ENCODE results near the gene PSMB2.

The PSMB2 gene

DNA sequence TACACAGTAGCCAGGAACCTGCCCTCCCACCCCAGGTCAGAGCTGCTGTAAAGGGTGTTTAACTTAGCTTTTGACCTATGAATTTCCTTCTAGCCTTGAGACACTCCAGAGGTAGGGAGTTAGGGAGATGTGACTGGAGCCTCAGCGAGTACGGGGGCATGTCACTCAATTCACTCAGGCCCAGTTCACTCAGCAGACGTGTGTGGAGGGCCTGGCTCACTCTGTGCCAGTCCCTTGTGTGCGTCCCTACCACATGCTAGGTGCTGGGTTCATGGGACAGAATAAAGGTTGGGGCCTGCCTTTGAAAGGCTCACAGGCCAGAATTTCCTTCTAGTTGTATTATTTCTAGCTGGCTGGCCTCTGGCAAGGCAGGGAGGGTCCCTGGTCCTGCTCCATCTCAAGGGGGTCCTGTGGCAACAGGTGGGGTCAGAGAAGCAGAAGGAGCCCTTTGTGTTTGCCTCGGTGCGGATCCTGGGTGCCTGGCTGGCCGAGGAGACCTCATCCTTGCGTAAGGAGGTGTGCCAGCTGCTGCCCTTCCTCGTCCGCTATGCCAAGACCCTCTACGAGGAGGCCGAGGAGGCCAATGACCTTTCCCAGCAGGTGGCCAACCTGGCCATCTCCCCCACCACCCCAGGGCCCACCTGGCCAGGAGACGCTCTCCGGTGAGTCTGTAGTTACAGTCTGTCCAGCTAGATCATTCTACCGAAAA, 79.2 kb downstream of the PSMB2 start:
- in situ Hi-C loops (cut with MboI; ENCODE audit: low pct_unique_long_range_greater_than_20kb, low sequenced_read_pairs): loop anchor here (10.0 kb wide), 1 partner anchor 153 kb away; the partner anchor contains the start of gene C1orf216
- DNase-seq: no peak

DNA sequence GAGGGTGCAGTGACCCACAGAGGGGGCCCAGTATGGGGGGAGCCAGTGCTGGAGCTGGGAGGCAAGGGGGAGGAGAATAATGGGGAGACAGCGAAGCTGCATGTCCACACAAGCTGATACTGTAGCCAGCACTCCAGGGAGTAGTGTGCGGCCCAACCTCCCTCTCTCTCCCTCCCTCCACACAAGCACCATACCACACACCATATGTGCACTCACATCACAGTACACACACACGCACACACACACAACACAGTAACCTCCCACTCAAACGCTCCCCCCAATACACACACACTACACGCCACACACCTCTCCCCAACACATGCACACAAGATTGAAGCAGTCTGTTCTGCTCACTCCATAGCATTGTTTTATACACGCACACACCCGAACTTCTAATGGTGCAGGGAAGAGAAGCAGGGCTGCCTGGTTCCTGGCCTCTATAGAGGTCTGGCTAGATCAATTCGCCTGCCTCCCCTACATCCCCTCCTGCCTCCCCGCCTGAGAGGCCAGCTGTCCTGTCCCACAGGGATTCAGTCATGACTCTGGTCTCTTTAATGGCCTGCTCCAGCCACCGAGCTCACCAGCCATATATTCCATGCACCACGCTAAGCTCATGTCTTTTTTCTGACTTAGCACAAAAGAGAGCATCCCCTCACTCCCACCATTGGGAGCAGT, 79.9 kb downstream of the PSMB2 start:
- no peak for DNase-seq
- in situ Hi-C loops (cut with MboI; ENCODE audit: low pct_unique_long_range_greater_than_20kb, low sequenced_read_pairs): loop anchor here (10.0 kb wide), 1 partner anchor 153 kb away; the partner anchor contains the start of gene C1orf216

DNA sequence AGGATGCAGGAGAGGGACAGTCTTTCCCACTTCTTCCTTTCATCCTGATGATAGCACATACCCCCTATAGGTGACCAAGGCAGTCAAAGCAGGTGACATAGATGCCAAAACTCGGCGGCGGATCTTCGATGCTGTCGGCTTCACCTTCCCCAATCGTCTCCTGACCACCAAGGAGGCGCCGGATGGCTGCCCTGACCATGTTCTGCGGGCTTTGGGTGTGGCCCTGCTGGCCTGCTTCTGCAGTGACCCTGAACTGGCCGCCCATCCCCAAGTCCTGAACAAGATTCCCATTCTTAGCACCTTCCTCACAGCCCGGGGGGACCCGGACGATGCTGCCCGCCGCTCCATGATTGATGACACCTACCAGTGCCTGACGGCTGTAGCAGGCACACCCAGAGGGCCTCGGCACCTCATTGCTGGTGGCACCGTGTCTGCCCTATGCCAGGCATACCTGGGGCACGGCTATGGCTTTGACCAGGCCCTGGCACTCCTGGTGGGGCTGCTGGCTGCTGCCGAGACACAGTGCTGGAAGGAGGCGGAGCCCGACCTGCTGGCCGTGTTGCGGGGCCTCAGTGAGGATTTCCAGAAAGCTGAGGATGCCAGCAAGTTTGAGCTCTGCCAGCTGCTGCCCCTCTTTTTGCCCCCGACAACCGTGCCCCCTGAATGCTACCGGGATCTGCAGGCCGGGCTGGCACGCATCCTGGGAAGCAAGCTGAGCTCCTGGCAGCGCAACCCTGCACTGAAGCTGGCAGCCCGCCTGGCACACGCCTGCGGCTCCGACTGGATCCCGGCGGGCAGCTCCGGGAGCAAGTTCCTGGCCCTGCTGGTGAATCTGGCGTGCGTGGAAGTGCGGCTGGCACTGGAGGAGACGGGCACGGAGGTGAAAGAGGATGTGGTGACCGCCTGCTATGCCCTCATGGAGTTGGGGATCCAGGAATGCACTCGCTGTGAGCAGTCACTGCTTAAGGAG, 80.8 kb downstream of the PSMB2 start:
- no peak for DNase-seq
- in situ Hi-C loops (cut with MboI; ENCODE audit: low pct_unique_long_range_greater_than_20kb, low sequenced_read_pairs): loop anchor here (10.0 kb wide), 1 partner anchor 154 kb away; the partner anchor contains the start of gene C1orf216

DNA sequence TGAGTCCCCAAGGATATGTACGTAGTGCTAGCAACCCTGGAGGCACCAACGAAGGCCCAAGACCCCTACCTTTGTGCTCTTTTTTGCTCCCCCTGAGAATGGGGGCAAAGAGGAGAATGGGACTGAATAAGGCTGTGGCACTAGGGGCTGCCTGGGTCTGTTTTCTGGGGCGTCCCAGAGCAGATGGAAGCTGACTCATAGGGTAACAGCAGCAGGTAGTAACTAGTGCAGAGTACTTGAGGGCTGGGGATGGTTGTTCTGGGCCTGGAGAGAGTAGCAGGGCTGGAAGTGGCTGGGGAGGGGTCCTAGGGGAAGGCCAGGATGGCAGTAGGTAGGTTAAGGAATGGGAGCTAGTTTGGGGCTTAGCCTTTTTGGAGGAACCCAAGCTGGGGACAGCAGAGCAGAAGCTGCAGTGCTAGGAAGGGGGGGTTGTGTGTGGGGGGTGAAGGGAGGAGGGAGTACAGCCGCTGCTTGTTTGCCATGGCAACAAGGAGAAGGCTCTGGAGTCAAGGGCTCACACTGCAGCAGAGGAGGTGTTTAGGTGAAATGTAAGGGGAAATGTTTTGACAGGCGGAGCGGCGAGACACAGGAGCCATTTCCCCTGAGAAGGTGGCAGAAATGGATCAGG, 81.9 kb downstream of the PSMB2 start:
- in situ Hi-C loops (cut with MboI; ENCODE audit: low pct_unique_long_range_greater_than_20kb, low sequenced_read_pairs): no loop called here
- DNase-seq: peak; percentile 20

DNA sequence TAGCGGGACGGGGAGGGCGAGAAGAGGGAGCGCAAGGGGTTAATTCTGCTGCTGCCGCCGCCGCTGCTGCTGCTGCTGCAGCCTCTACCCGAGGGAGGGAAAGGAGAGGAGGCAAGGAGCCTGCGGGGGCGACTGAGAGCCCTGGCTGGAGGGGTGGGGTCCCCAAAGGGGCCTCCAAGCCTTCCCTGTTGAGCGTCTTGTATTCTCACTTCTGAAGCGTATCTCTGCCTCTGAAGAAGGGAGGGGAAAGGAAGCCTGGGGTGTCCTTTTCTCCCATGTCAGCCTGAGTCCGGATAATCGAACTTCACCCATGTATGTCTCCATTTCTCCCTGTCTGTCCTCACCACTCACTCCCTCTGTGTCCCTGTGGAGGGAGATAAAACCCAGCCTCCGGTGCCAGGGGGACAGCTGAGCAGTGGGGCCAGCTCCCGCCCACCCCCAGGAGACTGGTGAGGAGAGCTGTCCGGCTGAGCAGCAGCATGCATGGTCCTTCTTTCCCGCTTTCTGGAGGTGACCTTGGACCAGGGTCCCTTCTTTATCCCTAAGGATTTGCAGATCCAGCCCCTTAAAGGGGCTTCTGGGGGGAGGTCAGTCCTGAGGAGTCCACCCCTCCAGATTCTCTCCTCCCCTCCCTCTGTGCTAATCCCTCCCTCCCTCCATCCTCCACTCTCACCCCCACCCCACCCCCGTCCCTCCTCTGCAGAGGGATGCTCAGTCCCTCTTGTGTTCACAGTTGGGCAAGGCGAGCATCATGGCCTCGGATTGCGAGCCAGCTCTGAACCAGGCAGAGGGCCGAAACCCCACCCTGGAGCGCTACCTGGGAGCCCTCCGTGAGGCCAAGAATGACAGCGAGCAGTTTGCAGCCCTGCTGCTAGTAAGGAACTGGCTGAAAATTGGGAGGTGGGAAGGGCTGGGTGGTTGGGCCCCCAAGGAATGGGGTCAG, 82.7 kb downstream of the PSMB2 start:
- peak; percentile 31 for DNase-seq
- in situ Hi-C loops (cut with MboI; ENCODE audit: low pct_unique_long_range_greater_than_20kb, low sequenced_read_pairs): no loop called here

DNA sequence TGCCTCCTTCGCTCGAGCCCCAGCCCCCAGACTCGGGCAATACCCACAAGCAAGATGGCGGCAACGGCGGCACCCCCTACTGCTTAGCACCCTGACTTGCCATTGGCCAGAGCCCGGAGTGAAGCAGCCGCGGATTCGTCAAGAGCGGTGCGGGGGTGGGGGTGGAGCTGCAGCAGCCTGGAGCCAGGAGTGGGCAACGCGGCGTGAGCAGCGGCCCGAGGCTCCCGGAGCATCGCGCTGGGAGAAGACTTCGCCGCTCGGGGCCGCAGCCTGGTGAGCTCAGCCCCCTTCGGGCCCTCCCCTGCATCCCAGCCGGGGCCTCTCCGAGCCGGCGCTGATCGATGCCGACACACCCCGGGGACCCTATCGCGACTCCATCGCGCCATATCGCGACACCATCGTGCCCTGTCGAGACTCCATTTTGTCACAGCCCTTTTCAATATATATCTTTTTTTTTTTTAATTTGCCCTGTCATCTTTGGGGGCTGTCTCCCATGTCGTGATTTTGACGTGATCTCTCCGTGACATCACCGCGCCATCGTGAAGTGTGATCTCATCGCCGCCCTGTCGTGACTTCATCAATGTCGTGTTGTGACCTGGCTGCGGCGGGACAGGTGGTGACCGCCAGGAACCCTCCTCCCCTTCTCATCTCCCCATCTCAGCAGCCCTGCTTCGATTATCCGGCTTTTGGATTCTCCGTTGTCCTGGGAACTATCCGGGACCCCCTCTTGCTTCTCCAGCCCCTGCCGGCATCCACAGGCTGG, 83.5 kb downstream of the PSMB2 start, which contains the start of gene NCDN:
NCDN (plus strand) TSS at position 189 of the 763 bp plus-strand sequence; CDS start at position 581, 392 bp downstream.
- in situ Hi-C loops (cut with MboI; ENCODE audit: low pct_unique_long_range_greater_than_20kb, low sequenced_read_pairs): no loop called here

DNA sequence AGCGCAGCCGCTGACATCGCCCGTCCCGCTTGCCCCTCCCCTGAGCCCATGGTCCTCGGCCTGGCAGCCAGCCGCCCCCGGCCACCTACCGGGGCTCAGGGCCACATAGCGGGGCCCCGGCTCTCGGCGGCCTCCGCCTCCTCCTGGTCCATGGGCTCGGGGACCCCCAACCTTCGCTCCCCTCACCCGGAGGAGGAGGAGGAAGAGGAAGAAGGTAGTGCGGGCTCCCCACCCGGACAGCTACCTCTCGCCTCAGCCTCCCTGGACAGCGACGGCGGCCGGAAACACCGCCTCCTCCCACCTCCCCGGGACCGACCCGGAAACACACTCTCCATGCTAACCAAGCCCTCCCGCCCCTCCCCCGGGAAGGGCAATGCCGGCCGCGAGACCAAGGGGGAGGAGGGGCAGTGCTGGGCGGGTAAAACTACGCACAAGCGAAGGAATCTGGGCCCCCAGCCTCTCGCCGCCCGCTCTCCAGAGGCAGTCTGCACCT, 84.2 kb downstream of the PSMB2 start, which contains the start of gene KIAA0319L:
KIAA0319L (minus strand) TSS at position 286 of the 493 bp plus-strand sequence. CDS start 2,912 bp downstream, outside the sequence.
- DNase-seq: no peak
- in situ Hi-C loops (cut with MboI; ENCODE audit: low pct_unique_long_range_greater_than_20kb, low sequenced_read_pairs): no loop called here

More for the DNA sequence above, 83.5 kb downstream of the PSMB2 start, which contains the start of gene NCDN:
- peak; percentile 96 for DNase-seq

DNA sequence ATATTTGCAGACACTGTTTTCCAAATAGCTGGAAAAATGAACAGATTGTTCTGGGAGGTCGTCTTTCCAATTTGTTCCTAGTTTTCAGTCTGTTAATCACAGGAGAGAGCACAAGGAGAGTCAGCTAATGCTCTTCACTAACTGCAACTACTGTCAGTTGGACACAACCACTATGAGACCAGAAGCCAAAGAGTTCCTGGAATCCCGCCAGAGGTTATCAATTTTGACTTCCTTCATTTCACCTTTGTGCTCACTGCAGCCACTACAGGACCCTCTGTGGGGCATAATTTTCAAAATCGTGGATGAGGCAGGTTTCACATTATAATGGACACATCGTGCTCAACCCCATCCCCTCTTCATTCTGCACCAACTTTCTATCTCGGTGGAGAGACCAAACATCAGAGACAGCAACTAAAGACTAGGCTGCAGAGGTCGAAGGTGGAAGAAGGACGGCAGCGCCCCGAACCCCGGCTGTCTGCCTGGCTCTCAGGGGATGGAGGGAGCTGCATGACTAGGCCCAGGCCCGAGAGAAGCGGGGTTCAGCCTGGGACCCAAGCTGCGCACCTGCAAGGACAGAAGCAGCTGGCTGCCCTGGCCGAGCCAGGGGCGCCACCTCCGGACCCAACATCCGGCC, 84.7 kb downstream of the PSMB2 start:
- in situ Hi-C loops (cut with MboI; ENCODE audit: low pct_unique_long_range_greater_than_20kb, low sequenced_read_pairs): no loop called here
- DNase-seq: peak; percentile 24

DNA sequence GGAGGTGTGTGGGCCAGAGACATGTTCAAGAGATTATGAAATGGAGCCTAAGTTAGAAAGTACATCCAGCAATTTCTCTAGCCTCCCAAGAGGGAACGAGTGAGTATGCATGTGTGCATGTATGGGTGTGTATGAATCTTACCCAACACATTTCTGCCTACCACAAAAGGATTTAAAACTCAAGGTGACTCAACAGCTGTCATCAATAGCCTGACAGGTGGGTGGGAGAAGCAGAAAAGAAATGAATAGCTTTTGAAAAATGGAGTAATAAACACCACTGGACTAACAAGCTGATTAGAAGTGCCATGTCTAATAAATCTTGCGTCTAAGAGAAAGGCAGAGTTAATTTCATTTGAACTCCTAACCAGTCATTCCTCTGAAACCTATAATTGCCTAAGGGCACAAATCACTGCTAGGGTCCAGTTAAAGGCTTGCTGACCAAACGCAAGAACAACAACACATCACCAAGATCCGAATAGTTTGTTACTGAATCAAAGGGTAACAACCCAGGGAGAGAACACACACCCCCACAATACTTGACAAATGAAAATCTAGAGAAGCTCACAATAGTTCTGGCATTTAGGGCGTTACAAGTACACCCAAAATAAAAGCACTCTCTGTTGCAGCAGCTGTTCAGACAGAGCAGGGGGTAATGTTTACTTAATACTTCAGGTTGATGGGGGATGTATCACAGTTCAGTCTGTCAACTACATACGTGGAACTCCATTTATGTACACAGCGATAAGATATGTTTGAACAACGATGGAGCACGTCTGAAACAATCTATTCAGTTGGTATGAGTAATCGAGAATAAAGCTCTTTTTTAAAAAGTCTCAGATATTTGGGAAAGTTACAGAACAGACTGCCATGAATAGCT, 85.5 kb downstream of the PSMB2 start:
- no peak for DNase-seq
- in situ Hi-C loops (cut with MboI; ENCODE audit: low pct_unique_long_range_greater_than_20kb, low sequenced_read_pairs): no loop called here

DNA sequence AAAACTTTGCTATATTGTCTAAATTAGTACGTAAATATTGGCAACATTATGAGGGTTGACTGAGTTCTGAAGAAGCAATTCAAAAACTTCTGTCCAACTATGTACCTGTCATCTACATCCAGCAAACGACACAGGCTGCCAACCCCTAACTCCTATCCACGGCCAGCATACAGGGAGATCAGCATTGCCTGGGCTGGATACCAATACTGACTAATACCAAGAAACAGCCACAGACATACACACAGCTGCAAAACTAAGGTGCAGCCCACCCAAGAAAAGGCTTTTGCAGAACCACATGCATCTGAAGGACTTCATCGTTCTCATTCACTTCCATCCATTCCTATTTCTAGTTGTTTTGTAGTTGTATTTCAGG, 86.1 kb downstream of the PSMB2 start:
- no peak for DNase-seq
- in situ Hi-C loops (cut with MboI; ENCODE audit: low pct_unique_long_range_greater_than_20kb, low sequenced_read_pairs): no loop called here

DNA sequence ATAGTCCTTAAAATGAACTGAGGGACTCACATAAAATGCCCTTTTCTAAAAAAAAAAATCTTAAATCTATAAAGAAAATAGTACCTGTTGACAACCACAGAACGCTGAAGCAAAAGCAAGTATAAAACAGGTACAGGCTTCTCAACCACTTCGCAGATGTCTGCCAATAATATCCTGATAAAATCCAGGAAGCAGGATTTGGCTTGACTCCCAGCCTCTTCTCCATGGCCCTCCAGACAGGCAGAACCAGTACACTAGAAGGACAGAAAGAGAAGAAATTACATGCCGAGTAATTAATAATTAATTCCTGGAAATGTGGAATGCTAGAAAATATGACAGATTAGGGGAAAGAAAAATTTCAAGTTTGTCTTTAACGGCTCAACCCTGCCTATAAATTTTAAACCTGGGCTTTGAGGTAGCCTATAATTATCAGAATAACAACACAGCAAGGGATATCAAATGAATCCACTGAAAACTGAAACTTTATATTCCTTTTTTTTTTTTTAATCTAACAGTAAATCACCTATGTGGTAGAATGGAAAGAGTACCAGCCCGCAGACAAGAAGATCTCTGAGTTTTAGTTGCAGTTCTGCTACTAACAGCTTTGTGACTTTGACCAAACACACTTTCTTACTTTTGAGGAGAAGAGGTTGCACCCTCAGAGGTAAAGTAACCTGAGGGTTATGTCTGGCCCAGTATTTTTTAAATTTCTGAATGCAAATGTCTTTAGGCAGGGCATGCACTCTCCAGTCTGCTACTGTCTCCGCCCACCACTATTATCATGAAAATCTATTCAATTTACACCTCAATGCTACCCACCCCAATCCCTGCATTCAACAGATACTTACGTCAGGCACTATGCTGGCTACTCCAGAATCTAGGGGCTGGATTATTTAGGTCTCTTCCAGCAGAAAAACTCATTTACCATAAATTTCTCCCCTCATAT, 86.8 kb downstream of the PSMB2 start:
- in situ Hi-C loops (cut with MboI; ENCODE audit: low pct_unique_long_range_greater_than_20kb, low sequenced_read_pairs): no loop called here
- DNase-seq: no peak

DNA sequence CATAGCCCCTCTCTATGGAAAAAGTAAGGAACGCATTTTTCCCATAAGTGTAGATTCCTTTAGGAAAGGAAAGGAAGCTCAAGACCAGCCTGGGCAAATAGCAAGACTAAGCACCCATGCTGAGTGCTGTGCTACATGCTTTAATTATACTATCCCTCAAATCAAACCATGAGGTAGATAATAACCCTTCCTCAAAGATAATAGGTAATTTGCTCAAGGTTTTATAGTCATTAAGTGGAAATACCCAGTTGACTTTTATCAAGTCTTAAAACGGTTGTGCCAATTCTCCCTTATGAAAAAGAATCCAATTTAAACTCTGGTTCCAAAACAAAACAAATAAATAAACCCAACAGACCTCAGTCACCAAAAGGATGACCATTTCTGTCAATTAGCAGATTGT, 87.5 kb downstream of the PSMB2 start:
- in situ Hi-C loops (cut with MboI; ENCODE audit: low pct_unique_long_range_greater_than_20kb, low sequenced_read_pairs): no loop called here
- no peak for DNase-seq

All from KBM-7 (cell line).